NCI-H460 (cell line): ENCODE measurements around the gene GALNT18. TPM values are rescaled to one million over a fixed set of nuclear protein-coding genes. Genes with fewer than 3 reads are reported as not detected.

Source experiments
- DNase-seq: peaks from one replicate; pipeline ENCODE4 v3.0.0-alpha.2; 2016; ENCODE audit warnings: low read depth; ENCODE audit errors: extremely low read depth
- total RNA-seq: library from RNA; depleted of rRNA; stranded (reverse); fragments of >200 nt; shearing (Covaris generic); gene quantifications from 2 replicates; pipeline ENCODE4 v1.2.3, GENCODE V29; 2014

GALNT18 gene
- total RNA-seq, 1 experiment from 2014 or later = 4.6 TPM

- DNase-seq = no peak
Measured at GRCh38 chr11:11589437-11589836, 32.4 kb downstream of the GALNT18 start.

- DNase-seq = no peak
Measured at GRCh38 chr11:11588891-11589290, 32.9 kb downstream of the GALNT18 start.

- no peak for DNase-seq
Measured at GRCh38 chr11:11588243-11588642, 33.6 kb downstream of the GALNT18 start.

- no peak for DNase-seq
Measured at GRCh38 chr11:11587122-11587521, 34.7 kb downstream of the GALNT18 start.

GRCh38 chr11:11586465-11586864 lies 35.3 kb downstream of the GALNT18 start:
- DNase-seq = no peak

- DNase-seq = no peak
Measured at GRCh38 chr11:11584937-11585336, 36.9 kb downstream of the GALNT18 start.

- DNase-seq = peak; percentile 5
Measured at GRCh38 chr11:11584530-11584810, 37.3 kb downstream of the GALNT18 start.

- DNase-seq = no peak
Measured at GRCh38 chr11:11583801-11584529, 37.8 kb downstream of the GALNT18 start.

GRCh38 chr11:11582011-11582701 lies 39.6 kb downstream of the GALNT18 start:
- DNase-seq = no peak

GRCh38 chr11:11581481-11581880 lies 40.3 kb downstream of the GALNT18 start:
- DNase-seq = no peak

- no peak for DNase-seq
Measured at GRCh38 chr11:11580841-11581411, 40.9 kb downstream of the GALNT18 start.

GRCh38 chr11:11580012-11580411 lies 41.8 kb downstream of the GALNT18 start:
- DNase-seq = no peak

- no peak for DNase-seq
Measured at GRCh38 chr11:11579012-11579988, 42.5 kb downstream of the GALNT18 start.

GRCh38 chr11:11577932-11578911 lies 43.6 kb downstream of the GALNT18 start:
- DNase-seq = no peak

GRCh38 chr11:11577251-11577855 lies 44.5 kb downstream of the GALNT18 start:
- DNase-seq = no peak

GRCh38 chr11:11574373-11575287 lies 47.2 kb downstream of the GALNT18 start:
- no peak for DNase-seq

GRCh38 chr11:11572386-11572785 lies 49.4 kb downstream of the GALNT18 start:
- no peak for DNase-seq

- DNase-seq = no peak
Measured at GRCh38 chr11:11571893-11572292, 49.9 kb downstream of the GALNT18 start.
